KOPT-K1 (cell line): ENCODE data around the gene NOXO1.
"Not testable (repeated sequence)": the region's sequence is repeated elsewhere in the genome, so short reads cannot be mapped to it uniquely, and the experiment has no call there.

Source experiments
- H3K27ac ChIP-seq: fragments of 200-600 bp; sonication (generic); 2 replicates; pipeline ENCODE4 v1.5.1; 2016; ENCODE audit warnings: antibody characterized with exemption, mild to moderate bottlenecking, low read depth, low read length; ENCODE audit not compliant: poor library complexity, severe bottlenecking
- H3K36me3 ChIP-seq: fragments of 200-600 bp; sonication (generic); 2 replicates; pipeline ENCODE4 v1.5.1; 2017; ENCODE audit warnings: antibody characterized with exemption, mild to moderate bottlenecking, low read length, moderate library complexity; ENCODE audit not compliant: insufficient read depth
- H3K9me3 ChIP-seq: fragments of 200-600 bp; sonication (generic); 2 replicates; pipeline ENCODE4 v1.5.1; 2017; ENCODE audit warnings: antibody characterized with exemption, low read length, mild to moderate bottlenecking; ENCODE audit not compliant: insufficient read depth, poor library complexity, severe bottlenecking

The NOXO1 gene

DNA sequence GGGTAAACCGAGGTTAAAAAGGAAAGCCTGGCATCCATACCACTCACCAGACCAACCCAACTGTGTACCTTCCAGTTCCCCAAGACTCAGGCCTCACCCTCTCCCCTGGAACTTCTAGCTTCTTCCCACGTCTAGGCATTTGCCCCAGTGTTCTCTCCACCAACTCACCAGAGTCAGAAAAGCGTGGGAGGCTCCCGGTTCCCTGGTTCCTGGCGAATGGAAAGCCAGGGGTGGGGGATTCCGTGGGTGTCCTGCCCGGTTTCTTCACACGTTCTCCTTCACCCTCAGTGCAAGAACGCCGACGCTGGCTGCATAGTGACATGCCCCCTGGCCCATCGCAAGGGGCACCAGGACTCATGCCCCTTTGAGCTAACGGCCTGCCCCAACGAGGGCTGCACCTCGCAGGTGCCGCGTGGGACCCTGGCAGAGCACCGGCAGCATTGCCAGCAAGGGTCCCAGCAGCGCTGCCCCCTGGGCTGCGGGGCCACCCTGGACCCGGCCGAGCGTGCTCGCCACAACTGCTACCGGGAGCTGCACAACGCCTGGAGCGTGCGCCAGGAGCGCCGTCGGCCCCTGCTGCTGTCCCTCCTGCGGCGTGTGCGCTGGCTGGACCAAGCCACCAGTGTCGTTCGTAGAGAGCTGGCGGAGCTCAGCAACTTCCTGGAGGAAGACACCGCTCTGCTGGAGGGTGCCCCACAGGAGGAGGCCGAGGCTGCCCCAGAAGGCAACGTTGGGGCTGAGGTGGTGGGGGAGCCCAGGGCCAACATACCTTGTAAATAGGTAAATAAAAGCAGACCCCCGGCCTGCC lies 12.9 kb downstream of the NOXO1 start:
- Histone ChIP-seq H3K9me3 (no peaks in the 10 kb centered on the region), H3K36me3 (peaks cover 8% of the 10 kb centered on the region), H3K27ac (no peak overlapping the region)

DNA sequence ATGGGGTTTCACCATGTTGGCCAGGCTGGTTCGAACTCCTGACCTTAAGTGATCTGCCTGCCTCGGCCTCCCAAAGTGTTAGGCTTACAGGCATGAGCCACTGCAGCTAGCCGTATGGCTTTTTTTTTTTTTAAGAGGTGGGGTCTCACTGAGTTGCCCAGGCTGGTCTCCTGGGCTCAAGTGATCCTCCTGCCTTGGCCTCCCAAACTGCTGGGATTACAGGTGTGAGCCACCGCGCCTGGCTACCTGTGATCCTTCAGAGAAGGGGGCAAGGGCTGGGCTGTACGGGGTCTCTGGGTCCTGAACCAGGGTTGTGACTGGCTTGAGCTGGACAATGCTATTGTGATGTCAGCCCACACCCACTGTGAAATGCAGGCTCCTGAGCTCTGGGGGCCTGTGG lies 14.8 kb downstream of the NOXO1 start, which contains the start of gene RNF151:
RNF151 (plus strand) TSS at position 397 of the 400 bp plus-strand sequence. CDS start 26 bp downstream, outside the sequence.
- Histone ChIP-seq H3K36me3 (peaks cover 27% of the 10 kb centered on the region), H3K9me3 (no peaks in the 10 kb centered on the region), H3K27ac (peak within 1 kb of the TSS; percentile 81)

DNA sequence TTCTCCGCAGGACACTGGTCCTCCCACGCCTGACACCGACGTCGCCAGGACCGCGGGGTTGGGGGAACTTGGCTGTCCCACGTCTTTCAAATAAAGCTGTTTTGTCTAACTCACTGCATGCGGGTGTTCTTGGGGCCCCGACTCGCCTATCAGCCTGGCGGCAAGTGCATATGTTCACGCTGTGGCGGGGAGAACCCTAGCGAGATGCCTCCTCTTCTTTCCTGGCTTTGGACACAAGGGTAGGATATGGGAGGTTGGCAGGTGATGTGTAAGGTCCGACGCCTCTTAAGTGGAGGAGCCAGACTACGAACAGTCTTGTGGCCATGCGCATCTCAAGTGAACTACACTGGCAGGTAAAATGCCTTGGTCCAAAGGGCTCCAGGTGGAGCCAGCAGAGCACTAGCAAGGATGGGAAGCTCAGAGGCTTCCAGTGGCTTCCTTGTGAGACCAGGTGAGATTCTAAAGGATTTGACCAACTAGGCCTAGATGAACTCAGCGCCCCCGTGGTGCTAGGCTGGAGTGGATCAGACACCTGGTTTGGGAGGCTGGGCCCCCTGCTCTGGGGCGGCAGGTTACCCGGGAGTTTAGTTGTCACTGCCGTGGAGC lies 15.8 kb downstream of the NOXO1 start:
- Histone ChIP-seq H3K36me3 (peaks cover 35% of the 10 kb centered on the region), H3K9me3 (no peaks in the 10 kb centered on the region), H3K27ac (peak overlapping the region; percentile 81)

DNA sequence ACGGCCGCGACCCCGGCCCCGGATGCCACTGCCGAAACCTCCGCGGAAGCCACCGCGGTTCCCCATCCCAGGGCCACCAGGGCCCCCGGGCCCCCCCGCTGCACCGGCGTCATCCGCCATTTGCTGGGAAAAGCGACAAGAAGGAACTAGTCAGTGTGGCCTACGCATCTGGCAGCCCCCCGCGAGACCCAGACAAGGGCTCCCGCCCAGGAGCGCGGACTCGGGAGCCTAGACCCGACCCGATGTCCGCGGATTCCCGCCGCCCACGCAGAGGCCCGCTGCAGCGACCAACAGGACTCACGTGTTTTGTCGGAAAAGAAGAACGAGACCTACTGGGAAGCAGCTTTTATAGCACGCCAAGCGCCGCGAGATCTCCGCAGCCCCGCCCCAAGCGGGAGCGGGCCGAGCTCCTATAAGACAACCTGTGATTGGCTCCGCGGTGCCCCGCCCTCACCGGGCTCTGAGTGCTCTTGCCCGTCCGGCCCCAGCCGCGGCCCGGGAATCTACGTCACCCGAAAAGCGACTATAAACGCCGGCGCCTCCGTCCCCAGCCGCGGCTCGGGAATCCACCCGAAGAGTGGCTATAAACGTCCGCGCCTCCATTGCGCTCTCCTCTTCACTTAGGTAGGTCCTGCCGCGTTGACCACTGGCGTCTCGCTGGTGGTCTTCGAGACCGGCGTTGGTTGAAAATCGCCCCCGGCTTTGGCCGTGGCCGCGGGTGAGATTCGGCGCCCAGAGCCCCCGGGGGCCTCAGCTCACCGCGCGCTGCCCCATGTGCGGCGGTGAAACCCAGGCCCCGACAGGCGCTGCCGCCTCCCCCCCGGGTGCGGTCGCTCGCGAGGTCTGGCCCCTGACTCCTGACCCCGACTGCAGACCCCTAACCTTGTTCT lies 16.5 kb downstream of the NOXO1 start, which contains the start of gene RPS2:
RPS2 (minus strand) TSS at position 321 of the 890 bp plus-strand sequence; CDS start at position 120, 201 bp downstream.
- Histone ChIP-seq H3K36me3 (peaks cover 35% of the 10 kb centered on the region), H3K9me3 (no peaks in the 10 kb centered on the region), H3K27ac (peak within 1 kb of the TSS; percentile 81)

DNA sequence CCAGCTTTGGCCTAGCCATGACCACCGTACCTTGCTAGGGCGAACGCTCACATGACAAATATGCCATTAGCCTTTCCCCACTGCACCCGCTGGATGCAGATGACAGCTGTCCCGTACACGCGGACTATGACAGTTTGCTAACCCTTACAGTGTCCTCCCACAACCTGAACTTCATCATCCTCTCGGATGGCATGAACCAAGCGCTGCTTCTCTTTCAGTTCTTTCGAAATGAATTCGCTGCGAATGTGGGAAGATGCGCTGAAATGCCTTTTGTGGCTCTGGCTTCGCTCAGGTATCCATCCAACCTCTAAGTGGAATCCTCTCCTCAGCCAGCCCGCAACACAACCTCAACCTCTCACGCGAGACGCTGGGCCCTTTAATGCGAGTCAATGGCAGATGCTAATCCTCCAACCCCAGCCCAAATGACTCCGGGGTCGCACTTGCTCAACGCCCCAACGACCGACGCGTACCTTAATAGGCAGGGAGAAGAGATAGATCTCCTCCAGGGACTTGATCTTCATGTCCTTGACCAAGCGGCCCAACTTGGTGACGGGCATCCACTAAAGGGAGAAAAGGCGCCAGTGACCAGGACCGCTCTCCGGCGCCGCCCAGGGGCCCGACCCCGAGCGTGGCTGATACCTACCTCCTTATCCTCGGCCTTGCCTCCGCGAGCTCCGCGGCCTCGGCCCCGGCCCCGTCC lies 17.3 kb downstream of the NOXO1 start:
- Histone ChIP-seq H3K9me3 (no peaks in the 10 kb centered on the region), H3K36me3 (peaks cover 35% of the 10 kb centered on the region), H3K27ac (peak overlapping the region; percentile 81)

DNA sequence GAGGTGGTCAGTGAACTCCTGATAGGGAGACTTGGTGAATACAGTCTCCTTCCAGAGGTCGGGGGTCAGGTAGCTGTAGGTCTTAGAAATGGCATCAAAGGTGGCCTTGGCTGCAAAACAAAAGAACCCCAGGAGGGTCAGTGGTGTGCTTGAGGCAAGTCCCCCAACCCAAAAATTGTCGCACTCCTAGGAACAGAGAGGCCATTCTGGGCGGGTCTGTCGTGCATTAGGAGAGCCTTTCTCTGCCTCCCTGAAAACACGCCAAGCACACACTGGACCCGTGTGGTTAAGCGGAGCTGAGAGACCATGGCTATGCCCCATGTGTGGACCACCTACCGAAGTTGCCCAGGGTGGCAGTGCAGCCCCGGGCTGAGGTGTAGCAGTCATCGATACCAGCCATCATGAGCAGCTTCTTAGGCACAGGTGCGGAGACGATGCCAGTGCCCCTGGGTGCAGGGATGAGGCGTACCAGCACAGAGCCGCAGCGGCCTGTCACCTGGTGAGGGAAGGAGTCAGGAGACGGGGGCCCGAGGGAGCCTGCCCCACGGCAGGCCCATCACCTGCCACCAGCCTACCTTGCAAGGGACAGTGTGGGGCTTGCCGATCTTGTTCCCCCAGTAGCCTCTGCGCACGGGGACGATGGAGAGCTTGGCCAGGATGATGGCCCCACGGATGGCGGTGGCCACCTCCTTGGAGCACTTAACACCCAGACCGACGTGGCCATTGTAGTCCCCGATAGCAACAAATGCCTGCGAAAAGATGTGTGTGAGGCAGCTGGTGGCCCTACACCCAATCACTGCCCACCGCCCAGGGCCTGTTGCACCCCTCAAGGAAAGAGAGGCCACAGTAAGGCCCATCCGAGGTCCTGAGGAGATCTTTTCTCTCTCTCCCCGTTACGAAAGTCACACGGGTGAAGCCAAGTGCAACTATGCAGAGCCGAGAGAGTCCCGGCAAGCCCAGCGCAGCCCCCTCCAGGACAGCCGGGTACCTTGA lies 18.8 kb downstream of the NOXO1 start:
- H3K36me3 ChIP-seq: peaks cover 35% of the 10 kb centered on the region
- H3K9me3 ChIP-seq, H3K27ac ChIP-seq: not testable (repeated sequence)

DNA sequence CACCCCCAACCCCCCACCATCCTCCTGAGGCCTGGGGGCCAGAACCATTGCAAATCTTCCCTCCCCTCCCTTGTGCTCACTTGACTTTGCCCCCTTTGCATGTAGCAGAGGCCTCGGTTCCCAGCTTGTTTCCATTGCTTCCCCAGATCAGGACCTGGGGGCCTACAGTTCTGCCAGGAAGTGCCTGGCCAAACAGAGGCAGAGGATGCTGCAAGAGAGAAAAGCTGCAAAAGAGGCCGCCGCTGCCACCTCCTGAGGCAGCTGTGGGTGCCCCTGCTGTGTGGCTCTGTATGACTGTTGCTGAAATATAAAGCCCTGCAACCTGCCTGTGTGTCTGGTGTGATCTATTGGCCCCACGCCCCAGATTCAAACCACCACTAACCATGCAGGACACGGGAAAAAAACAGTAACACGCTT lies 19.6 kb downstream of the NOXO1 start:
- peaks cover 35% of the 10 kb centered on the region for H3K36me3 ChIP-seq
- H3K9me3 ChIP-seq: no peaks in the 10 kb centered on the region
- no peak overlapping the region for H3K27ac ChIP-seq

DNA sequence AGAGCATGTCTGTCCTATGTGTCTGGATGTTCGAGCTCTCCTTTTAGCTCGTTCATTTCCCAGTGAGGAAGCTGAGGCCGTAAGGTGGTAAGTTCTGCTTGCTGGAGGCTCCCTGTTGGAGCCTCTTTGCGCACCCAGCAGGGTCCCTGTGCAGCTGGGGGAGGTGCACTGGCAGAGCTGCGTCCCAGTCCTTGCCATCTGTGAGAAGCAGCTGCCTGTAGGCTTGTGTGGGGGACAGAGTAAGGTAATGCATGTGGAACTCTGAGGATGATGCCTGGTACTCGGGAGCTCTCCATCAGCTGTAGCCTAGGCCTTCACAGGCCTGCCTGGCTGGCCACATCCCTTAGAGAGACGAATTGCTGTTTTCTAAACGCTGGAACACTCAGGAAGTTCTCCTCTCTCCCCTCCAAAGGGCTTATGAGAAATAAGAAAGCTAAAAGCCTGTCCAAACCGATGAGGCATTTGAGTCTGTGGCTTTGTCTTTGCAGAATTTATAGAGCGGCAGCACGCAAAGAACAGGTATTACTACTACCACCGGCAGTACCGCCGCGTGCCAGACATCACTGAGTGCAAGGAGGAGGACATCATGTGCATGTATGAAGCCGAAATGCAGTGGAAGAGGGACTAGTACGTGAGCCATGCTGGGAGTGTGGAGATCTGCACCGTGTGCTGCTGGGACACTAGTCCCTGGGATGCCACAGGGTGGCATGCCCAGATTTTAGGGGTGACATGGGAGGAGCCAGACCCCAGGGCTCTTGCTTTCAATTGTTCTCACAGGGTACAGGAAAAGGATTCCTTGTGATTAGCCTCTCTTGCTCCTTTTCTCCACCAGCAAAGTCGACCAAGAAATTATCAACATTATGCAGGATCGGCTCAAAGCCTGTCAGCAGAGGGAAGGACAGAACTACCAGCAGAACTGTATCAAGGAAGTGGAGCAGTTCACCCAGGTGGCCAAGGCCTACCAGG lies 20.3 kb downstream of the NOXO1 start:
- H3K9me3 ChIP-seq: no peaks in the 10 kb centered on the region
- H3K36me3 ChIP-seq: peaks cover 35% of the 10 kb centered on the region
- peak overlapping the region; percentile 88 for H3K27ac ChIP-seq

DNA sequence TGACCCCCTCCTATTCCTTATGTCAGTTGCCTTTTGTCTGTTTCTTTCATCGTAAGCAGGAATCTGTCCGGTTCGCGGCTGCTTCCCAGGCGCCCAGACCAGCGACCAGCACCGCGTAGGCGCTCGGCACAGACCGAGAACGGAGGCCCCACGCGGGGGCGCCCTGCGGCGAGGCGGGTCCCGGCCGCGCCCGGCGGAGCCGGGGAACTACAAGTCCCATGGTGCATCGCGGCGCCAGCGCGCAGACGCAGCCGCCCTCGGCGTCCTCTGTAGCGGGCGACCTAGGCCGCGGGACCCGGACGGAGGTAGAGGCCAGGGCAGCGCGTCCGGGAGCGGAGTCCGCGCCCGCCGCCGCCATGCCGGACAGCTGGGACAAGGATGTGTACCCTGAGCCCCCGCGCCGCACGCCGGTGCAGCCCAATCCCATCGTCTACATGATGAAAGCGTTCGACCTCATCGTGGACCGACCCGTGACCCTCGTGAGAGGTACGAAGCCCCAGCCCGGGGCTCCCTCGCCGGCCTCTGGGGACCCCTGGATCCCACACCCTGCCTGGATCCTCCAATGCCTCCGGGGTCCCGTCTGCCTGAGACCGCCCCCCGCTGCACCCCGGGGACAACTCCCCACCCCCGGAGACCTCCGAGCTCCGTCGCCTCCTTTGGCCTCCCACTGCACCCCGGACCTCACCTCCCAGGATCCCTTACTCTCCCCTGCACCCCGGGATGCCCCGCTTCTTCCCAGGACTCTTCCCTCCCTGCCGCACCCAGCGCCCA lies 21.8 kb downstream of the NOXO1 start, which contains the start of gene NDUFB10:
NDUFB10 (plus strand) TSS at position 270 of the 771 bp plus-strand sequence; CDS start at position 357, 87 bp downstream.
- Histone ChIP-seq H3K27ac (peak within 1 kb of the TSS; percentile 88), H3K9me3 (no peaks in the 10 kb centered on the region)

DNA sequence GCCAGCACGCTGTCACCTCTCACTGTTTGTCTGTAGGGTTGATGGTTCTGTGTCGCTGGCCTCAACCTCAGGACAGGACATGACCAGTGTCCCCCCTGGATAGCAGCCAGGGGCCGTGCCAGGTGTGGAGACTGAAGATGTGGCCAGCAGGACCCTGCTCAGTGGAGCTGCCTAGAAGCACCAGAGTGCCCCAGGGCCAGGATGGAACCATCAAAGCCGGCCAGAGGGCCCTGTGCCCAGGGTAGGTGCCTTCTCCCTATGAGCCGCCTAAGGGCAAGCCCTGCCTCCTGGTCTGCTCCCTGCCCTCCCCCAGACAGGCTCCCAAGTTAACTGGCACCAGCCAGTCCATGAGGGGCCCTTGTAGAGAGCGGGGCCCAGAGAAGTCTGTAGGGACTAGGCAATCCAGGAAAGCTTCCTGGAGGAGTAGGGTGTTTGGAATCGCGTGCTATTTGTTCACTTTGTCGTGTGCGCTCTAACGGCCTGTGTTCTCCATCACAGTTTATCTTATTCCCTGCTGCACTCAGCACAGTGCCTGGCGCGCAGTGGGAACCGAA lies 22.5 kb downstream of the NOXO1 start:
- H3K27ac ChIP-seq: peak overlapping the region; percentile 88
- peaks cover 32% of the 10 kb centered on the region for H3K36me3 ChIP-seq
- no peaks in the 10 kb centered on the region for H3K9me3 ChIP-seq

More for the DNA sequence above, 21.8 kb downstream of the NOXO1 start, which contains the start of gene NDUFB10:
- H3K36me3 ChIP-seq: peaks cover 35% of the 10 kb centered on the region

DNA sequence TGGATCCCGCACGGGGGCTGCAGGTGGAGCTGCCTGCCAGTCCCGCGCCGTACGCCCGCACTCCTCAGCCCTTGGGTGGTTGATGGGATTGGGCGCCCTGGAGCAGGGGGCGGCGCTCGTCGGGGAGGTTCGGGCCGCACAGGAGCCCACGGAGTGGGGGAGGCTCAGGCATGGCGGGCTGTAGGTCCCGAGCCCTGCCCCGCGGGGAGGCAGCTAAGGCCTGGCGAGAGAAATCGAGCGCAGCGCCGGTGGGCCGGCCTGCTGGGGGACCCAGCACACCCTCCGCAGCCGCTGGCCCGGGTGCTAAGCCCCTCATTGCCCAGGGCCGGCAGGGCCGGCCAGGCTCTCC lies 23.2 kb downstream of the NOXO1 start:
- H3K36me3 ChIP-seq: peaks cover 25% of the 10 kb centered on the region
- not testable (repeated sequence) for H3K9me3 ChIP-seq, H3K27ac ChIP-seq
